GM12891 (cell line): Measurements from ENCODE around the gene PLD1.

ENCODE experiments used
- DNase-seq: peaks from one replicate; pipeline ENCODE4 v3.0.0; 2011; ENCODE audit warnings: low spot score; ENCODE audit not compliant: insufficient read length
- FAIRE-seq: peaks from 2 replicates; lab custom pipeline; 2011; peaks lifted over from hg19 to GRCh38; lab: Jason Lieb, UNC
- PAX5 ChIP-seq: IDR thresholded peaks from 2 replicates; pipeline ENCODE4 v1.6.1; 2011; ENCODE audit warnings: low read length, moderate library complexity, mild to moderate bottlenecking; ENCODE audit not compliant: insufficient read depth, severe bottlenecking
- POLR2A ChIP-seq: IDR thresholded peaks from 2 replicates; pipeline ENCODE4 v1.6.1; 2011; ENCODE audit warnings: low read depth, low read length, control low read depth
- POLR2AphosphoS5 ChIP-seq: IDR thresholded peaks from 2 replicates; pipeline ENCODE4 v1.6.1; 2011; ENCODE audit warnings: low read depth, low read length, control low read depth
- POU2F2 ChIP-seq: IDR thresholded peaks from 2 replicates; pipeline ENCODE4 v1.6.1; 2011; ENCODE audit warnings: low read depth, mild to moderate bottlenecking, control low read depth, low read length, moderate library complexity
- SPI1 ChIP-seq: IDR thresholded peaks from 2 replicates; pipeline ENCODE4 v1.6.1; 2011; ENCODE audit warnings: low read depth, low read length, control low read depth
- TAF1 ChIP-seq: IDR thresholded peaks from 2 replicates; pipeline ENCODE4 v1.6.1; 2011; ENCODE audit warnings: low read depth, low read length, control low read depth

The PLD1 gene

DNA sequence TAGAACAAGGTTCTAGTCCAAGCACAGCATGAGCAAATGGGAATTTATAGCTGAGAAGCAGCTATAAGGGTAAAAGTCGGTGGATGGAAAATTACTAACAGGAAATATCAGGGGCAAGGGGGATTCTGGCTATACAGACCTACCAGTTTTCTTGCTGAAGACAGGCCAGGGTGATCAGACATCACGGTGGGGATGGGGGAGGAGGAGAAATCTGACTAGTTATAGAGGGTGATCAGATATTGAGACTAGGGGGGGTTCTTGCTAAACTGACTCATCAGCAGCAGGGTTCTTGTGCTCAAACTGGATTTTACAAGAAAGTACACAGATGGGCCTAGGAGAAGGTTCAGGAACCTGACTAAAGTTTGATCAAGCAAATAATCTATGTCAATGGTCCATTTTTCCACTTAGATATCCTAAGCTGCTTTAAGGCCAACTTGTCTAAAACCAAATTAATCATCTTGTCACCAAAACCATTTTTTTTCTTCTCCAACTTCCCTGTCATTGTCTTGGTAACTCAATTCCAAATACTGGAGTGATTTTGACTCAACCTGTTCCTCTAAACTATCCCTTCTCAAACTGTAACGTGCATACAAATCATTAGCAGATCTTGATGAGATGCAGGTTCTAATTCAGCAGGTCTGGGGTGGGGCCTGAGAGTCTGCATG, 37.4 kb upstream of the PLD1 start:
- DNase-seq (no peak), FAIRE-seq (no peak)
- TF ChIP-seq POU2F2, result no peak
- TF ChIP-seq POLR2A, result no peak
- TF ChIP-seq TAF1, result no peak
- TF ChIP-seq PAX5, result no peak
- TF ChIP-seq SPI1, result no peak
- no peak for TF ChIP-seq POLR2AphosphoS5

DNA sequence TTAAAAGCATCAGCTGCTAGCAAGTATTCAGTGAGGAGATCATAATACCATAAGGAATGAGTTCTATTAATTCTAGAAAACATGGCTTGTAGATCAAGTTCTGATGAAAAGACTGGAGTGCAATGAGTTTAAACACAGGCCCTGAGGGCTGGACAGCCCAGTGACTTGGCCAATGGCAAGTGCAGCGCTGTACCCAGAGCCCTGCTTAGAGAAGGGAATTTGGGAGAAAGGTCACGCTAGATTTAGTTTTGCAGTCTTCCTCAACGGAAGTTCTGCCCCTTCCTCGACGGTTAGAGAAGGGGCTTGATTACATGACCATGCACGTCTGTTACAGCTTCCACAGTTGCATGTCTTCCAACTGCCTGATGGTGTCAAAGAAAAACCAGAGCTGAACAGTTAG, 36.9 kb upstream of the PLD1 start:
- no peak for DNase-seq
- no peak for FAIRE-seq
- no peak for TF ChIP-seq TAF1
- TF ChIP-seq PAX5, result no peak
- TF ChIP-seq POLR2A, result no peak
- TF ChIP-seq POU2F2, result no peak
- TF ChIP-seq SPI1, result no peak
- no peak for TF ChIP-seq POLR2AphosphoS5

DNA sequence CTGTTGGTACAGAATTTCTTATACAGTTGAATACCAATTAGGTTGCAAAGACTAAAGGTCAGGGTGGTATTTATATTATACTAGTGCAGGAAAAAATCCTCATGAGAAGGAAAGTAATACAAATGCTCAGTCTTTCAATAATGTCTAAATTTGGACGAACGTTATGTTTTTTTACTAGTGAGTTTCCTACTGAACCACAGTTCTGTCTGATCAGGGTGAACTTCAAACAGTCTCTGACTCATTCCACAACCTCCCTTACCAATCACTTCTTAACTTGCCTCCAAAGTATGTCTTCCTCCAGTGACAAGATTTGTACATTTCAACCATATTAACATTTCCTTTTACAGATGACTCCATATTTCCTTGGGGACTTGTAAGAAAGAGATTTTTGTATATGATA, 36.3 kb upstream of the PLD1 start:
- TF ChIP-seq SPI1, result no peak
- no peak for TF ChIP-seq PAX5
- TF ChIP-seq POU2F2, result no peak
- TF ChIP-seq POLR2AphosphoS5, result no peak
- TF ChIP-seq POLR2A, result no peak
- no peak for TF ChIP-seq TAF1
- FAIRE-seq (peak; percentile 38), DNase-seq (peak; percentile 9)

DNA sequence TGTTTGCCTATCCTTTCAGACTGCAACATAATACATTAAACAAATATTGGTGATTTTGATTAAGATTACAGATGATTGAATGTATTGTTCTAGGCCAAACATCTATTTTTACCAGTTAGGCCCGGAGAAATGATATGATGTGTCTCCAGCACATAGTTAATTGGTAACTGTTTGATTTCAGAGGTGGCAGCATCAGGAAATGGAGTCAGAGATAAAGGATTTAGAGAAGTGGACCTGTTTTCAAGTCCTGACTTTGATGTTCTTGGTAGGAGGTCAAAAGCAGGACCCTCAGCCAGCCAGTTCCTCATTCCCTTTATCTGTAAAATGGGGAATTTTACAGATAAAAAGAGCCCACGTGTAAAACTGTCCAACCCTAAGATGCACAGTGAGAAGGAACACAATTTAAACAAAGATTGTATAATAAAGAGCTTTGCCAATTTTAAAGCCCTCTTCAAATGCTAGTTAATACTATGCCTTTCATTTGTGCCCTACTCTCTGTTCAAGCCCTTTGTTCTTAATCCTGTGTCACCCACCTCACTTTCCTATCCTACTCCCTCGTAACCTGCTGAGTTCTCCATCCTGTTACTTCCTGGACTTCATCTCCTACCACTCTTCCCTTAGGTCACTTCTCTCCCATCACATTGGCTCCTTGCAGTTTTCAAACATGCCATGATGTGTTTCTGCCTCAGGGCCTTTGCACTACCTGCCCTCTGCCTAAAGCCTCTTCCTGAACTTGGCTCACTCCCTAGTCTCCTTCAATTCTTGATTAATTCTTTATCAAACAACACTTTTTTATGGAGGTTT, 35.4 kb upstream of the PLD1 start:
- FAIRE-seq, result no peak
- TF ChIP-seq POLR2A, result no peak
- no peak for TF ChIP-seq PAX5
- no peak for TF ChIP-seq SPI1
- no peak for DNase-seq

DNA sequence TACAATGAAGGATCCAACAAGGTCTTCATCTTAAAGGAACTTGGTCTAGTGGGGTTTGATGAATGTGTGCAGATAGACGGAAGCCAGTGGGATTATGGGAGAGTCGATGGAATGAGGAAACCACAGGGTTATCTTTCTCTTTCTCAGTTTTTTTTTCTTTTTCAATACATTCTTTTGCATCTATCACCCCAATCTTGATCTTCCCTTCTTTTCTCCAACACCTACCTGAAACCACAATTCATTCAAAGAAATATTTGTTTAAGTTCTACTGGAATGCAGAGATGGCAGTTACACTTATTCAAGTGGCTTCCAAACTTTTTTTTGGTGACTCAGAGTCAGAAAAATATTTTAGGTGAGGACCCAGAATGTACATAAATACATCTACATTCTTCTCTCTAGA, 34.6 kb upstream of the PLD1 start:
- TF ChIP-seq POLR2AphosphoS5, result no peak
- TF ChIP-seq TAF1, result no peak
- TF ChIP-seq POU2F2, result no peak
- no peak for TF ChIP-seq PAX5
- TF ChIP-seq SPI1, result no peak
- no peak for TF ChIP-seq POLR2A
- no peak for FAIRE-seq
- DNase-seq, result no peak

DNA sequence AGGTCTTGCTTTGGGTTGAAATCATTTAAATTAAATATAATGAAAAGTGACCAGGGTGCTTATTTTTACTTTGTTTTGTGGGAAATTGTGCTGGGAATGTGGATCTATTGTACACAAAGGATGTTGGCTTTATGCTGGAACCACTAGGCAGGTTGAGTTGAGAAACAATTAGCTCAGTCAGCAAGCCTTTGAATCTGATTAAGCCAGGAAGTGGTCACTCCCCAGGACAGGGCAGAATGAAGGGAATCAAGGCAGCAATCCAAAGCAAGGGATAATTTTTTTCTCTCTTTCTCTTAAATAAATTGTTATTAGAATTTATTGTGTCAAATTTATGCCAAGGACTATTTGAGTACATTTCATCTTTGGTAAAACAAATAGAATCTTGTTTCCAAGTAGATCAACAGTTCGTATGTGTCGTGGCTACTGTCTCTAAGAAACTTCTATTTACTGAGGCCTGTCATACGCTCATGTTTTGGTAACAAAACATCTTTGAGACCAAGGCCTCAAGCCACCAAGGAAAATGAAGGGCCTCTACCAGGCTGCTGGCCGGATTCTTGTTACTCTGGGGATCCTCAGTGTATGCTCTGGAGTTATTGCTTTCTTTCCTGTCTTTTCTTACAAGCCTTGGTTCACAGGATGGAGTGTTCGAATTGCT, 32.7 kb upstream of the PLD1 start, which contains the start of gene TMEM212:
TSS of gene TMEM212 (plus strand) at position 486 of the 655 bp plus-strand sequence. CDS start at position 521, 35 bp downstream.
- DNase-seq, result no peak
- no peak for FAIRE-seq
- TF ChIP-seq TAF1, result no peak

DNA sequence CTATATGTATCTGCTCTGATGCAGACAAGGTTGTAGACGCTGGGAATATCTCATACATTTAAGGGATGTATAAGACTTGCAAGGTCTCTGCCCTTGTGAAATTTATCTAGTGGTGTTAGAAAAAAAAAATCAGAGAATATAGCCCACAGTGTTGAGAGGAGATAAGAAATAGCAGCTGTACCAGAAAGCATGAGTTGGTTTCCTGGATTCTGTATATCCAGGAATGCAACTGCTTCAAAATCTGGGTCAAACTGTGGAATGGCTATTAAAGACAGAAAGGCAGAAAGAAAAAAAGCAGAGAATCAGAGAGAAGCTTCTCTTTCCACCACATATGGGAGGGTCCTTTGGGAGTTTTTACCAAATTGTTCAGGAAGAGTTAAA, 31.3 kb upstream of the PLD1 start:
- TF ChIP-seq TAF1 (no peak), POLR2A (no peak), POU2F2 (no peak), PAX5 (no peak), SPI1 (no peak), POLR2AphosphoS5 (no peak)
- DNase-seq (no peak), FAIRE-seq (no peak)

DNA sequence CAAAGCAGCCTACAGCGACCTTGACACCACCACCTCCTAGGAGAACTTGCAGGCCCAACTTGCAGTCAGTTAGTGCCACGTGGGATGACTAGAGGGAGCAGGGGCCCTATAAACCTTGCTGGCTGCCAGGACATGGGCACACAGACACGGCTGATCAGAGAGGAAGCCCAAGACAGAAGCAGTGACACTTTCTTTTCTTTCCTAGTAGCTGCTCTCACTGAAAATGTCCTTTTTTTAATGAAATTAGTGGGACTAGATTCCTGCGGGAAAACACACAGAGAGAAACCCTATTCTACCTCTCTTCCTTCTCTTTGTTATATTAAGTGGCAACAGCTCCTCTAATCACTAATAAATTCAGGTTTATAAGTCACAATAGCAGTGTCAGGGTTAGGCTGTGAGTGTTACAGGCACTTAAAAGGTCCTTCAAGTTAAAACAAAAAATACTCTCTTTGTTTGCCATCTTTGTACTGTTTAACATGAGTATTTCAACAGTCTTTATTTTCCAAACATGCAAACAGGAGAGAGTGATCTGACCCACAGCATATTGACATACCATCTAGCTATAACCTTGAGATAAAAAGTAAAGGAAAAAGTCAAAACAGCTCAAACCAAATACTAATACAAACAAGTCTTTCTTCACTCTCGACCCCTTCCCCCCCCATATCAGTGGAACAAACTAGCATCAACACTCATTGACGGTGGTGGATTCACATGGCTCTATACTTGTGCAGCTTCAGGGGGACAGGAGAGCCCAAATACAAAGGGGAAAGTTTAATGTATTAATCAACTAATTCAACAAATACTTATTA, 30.7 kb upstream of the PLD1 start:
- no peak for FAIRE-seq
- DNase-seq, result no peak
- no peak for TF ChIP-seq POU2F2
- no peak for TF ChIP-seq POLR2A
- TF ChIP-seq PAX5, result no peak
- no peak for TF ChIP-seq POLR2AphosphoS5
- TF ChIP-seq TAF1, result no peak
- no peak for TF ChIP-seq SPI1

DNA sequence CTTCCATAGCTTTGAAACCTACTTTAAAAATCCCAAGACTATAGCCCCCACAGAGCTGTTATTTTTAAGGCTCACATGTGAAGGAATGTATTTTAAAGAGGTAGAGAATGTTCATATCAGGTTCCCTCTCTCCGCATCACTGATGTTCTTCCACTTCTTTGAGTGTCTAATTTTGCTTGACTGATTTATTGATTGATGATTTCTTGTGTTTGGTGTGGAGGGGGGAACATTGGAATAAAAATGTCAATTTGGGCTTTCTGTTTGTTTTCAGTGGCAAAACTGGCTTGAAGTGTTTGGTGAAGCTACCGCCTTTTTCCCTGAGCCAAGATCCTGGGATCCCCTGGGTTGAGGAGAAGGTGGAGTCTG, 30.1 kb upstream of the PLD1 start:
- DNase-seq (no peak), FAIRE-seq (no peak)
- TF ChIP-seq PAX5, result no peak
